NCI-H2227 (cell line): ENCODE results near the gene USP36.

Source experiments
- DNase-seq: peaks from one replicate; lab custom pipeline; 2025; ENCODE audit not compliant: unreplicated experiment; lab: John Stamatoyannopoulos, UW

Gene USP36

GRCh38 chr17:78818932-78819331 is 21.7 kb downstream of the USP36 start:
- DNase-seq = no peak

- no peak for DNase-seq
Observed at GRCh38 chr17:78818152-78818846, 22.3 kb downstream of the USP36 start.

DNA sequence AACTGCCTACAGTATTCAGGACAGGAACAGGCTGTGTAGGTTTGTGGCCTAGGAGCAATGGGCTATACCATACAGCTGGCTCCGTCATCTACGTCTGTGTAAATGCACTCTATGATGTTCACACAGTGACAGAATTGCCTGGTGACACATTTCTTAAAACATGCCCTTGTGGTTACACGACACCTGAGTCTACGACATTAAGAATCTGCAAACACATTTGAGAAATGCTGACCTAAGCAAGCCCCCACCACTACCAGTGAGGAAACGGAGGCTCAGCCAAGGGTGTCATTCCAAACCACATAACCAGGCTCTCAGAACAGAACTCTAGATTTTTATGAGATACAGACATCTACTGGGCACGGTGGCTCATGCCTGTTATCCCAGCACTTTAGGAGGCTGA is 23.5 kb downstream of the USP36 start:
- no peak for DNase-seq

DNA sequence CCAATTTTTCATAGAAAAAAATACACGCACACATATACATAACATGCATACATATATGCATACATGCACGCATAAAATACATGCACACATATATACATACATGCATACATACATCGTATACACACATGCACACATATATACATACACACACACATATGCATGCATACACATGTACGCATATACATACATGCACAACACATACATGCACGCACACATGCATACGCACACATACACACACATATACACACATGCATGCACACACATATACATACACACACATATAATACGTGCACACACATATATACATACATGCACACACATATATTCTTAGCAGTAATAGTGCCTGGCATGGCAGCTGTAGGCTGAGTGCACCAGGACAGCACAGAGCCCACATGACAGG is 24.9 kb downstream of the USP36 start:
- DNase-seq = no peak

GRCh38 chr17:78812855-78813254 is 27.8 kb downstream of the USP36 start:
- DNase-seq = no peak

DNA sequence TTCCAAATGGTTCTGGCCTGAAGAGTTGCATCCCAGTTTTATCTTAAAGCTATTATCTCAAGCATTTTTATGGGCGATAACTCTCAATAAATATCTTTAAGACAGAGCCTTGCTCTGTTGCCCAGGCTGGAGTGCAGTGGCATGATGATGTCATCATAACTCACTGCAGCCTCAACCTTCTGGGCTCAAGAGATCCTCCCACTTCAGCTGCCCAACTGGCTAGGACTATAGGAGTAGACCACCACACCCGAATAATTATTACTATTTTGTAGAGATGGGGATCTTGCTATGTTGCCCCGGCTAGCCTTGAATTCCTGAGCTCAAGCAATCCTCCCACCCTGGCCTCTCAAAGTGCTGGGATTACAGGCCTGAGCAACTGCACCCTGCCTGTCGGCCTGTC is 32.5 kb downstream of the USP36 start:
- no peak for DNase-seq

DNA sequence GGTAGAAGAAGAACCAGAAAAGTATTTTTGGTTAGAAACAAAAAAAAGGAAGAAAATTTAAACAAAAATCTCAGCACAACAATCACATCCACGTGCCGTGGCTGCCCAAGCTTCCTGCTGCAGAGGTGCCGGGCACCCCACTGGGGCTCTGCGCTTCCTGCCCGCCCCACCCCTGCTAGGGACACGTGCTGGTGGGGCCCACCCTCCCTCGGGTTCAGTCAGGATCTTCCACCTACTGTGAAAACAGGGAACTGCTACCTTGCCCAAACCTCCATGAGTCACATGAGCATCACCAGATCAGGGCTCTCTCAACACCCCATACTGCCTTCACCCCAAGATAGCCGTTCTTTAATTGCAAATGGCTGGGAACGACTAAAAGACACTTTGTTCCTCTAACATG is 34.2 kb downstream of the USP36 start:
- DNase-seq = no peak

DNA sequence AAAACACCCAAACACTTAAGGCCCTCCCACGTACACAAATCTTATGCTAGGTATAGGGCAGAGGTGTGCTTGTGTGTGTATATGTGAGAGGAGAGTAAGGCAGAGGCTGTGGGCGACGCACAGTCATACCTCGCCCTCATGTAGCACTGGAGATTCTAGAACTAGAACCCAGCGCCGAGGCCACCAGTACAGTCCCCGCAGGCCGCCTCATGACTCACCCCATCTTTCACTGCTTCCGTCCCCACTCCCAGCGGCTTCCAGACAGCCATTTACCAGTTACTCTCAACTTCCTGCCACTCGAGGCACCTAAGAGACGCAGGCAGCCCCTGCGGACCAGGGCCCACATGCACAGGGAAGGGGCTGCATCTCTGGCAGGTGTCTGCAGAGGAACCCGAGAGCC is 35.3 kb downstream of the USP36 start:
- no peak for DNase-seq

- no peak for DNase-seq
Observed at GRCh38 chr17:78804777-78805176, 35.8 kb downstream of the USP36 start.

DNA sequence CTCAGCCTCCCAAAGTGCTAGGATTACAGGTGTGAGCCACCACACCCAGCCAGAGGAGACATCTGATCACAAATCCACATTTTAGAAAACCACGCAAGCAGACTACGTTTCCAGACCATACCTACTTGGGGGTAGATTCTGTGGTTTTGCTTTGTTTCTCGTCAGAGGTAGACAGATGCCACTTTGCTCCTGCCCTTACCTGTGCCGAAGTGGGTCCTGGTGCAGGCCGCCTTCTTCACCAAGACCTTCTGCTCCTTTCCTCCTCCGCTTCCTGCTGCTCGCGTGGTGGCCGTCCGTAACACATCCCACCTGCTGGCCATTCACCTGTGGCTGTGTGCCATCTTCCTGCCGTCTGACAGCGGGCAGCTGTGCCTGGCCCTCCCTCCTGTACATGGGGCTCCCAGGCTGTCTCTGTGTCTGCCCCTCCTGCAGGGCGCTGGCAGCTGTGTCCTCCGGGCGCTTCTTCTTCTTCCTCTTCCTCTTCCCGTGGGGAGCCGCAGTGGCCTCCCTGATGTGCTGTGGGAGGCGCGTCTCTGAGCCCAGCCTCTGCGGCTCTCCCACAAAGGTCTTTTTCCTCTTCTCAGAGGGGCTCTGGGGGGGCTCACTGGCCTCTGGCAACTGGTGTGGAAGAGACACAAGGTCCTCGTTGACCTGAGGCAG is 37.3 kb downstream of the USP36 start:
- no peak for DNase-seq

- DNase-seq = no peak
Observed at GRCh38 chr17:78802459-78802858, 38.2 kb downstream of the USP36 start.

- DNase-seq = no peak
Observed at GRCh38 chr17:78802008-78802407, 38.6 kb downstream of the USP36 start.

DNA sequence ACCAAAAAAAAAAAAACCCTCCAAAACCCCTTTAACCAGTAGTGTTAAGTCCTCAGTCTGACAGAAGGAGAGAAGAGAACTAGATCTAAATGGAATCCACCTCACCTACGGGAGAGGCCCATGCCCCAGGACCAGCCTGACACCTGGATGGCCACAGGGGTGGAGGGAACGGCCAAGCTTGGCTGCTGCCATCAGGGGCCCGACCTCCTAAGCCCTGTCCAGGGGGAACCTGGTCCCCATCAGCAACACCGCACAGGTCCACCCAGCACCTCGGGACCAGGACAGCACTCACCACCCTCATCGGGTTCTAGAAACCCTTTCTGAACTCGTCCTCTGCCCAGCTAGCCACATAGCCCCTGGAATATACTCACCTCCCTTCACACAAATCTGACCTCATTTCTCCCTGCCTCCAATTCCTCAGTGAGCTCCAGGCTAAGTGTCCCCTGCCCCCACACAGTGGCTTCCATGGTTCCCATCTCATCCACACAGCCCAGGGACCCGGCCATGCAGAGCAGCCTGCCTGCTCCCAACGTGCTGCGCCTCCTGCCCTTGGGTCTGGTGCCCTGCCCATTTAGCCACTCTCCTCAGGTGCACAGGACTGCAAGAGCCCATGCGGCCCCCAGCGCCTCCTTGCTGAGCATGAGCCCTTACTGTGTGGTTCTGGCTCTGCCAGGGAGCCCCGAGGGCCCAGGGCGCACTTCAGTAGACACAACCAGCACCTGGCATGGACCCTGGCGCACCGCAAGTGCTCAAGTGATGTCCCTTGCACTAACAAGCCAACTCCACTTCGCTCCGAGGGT is 40.3 kb downstream of the USP36 start:
- DNase-seq = no peak

- DNase-seq = no peak
Observed at GRCh38 chr17:78798695-78799559, 41.7 kb downstream of the USP36 start.

DNA sequence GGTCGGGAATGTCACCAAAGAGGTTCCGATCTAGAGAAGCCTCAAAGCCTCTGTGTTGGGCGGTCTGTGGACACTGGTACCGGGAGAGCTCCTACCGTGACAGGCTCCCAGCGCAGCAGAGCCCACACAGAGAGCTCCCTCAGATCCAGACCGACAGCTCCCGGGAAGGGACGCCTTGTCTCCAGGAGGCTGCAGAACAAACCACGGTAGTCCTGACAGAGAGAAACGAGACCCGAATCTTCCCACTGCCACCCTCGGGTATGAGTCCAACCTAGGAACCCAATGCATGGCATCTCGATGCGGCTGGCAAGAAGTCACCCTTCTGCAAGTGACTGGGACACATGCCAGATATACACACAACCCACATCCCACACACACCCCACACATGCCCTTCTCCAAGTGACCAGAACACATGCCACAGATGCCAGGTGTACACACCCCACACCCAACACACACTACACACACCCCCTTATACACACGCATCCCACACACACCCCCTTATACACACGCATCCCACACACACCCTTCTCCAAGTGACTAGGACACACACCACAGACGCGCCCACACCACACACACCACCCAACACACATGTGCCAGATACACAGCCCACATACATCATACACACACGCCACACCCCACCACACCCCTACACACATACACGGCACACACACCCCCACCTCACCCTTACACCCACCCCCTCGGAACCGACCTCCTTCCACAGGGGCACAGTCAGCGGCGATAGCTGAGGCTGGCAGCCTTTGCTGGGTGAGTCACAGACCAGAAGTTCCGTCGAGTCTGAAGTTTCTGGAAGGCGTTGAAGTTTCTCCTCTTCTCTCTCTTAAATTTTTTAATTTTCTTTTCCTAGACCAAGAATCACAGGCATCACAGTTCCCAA is 42.7 kb downstream of the USP36 start:
- DNase-seq = no peak

- DNase-seq = no peak
Observed at GRCh38 chr17:78797213-78797612, 43.4 kb downstream of the USP36 start.

DNA sequence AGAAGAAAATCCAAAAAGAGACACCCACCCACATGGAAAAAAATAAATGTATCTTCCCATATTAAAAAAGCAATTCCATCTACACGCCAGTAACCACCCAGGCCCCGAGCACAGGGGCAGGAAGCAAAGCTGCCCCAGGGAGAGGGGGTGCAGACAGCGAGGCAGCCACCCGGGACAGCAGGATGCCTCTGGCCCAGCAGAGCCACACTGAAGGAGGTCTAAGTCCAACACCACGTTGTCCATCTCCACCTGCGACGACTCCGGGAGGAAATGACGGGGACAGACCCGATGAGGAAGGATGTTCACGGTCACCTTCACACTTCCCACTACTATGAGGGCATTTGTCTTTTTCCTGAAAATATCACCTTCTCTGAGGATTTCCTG is 44.1 kb downstream of the USP36 start:
- no peak for DNase-seq

DNA sequence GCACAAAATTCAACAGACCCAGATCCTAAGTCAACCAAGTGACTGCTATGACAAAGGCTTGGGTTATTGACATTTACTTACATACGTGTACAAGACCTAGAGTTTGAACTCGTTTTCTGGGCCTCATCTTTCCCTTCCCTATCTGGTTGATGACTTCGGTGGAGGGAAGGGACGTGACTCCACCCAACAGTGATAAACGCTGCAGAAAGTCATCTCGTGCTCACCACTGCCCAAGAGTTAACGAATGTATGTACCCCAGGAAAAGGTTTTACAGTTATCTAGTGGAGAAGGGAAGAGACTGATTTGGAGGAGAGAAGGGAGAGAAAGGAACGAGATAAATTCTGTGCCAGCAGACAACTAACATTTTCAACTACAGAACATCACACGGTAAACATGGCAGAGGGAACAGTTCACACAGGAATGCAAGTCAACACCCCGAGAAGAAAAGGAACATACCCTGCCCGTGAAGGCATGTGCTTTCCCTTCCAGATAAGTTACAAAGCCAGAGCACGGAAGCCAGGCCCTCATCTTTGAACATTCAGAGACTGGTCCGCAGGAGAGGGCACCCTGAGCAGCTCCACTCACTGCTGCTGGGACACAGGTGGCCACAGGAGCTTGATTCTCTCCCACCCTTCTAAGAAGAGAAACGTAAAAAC is 44.6 kb downstream of the USP36 start:
- no peak for DNase-seq

- no peak for DNase-seq
Observed at GRCh38 chr17:78794864-78795640, 45.6 kb downstream of the USP36 start.
